IPS-20b (cell line): Measurements from ENCODE around the gene TNIP2.
"Not testable (repeated sequence)": the region's sequence is repeated elsewhere in the genome, so short reads cannot be mapped to it uniquely, and the experiment has no call there.

Experiments used
- H3K27ac ChIP-seq: one replicate; pipeline ENCODE4 v1.5.1; 2013; ENCODE audit warnings: low read length
- H3K27me3 ChIP-seq: 2 replicates; pipeline ENCODE4 v1.6.1; 2013; ENCODE audit warnings: mild to moderate bottlenecking, low read length, inconsistent platforms; ENCODE audit not compliant: insufficient read depth
- H3K36me3 ChIP-seq: 2 replicates; pipeline ENCODE4 v1.6.1; 2013; ENCODE audit warnings: low read depth, mild to moderate bottlenecking, inconsistent platforms, low read length, moderate library complexity; ENCODE audit not compliant: insufficient read depth
- H3K4me1 ChIP-seq: 2 replicates; pipeline ENCODE4 v1.6.1; 2013; ENCODE audit warnings: mild to moderate bottlenecking, control low read depth, inconsistent platforms, low read length, moderate library complexity; ENCODE audit not compliant: insufficient read depth
- H3K4me3 ChIP-seq: 2 replicates; pipeline ENCODE4 v1.5.1; 2013; ENCODE audit warnings: mild to moderate bottlenecking, low read length, inconsistent platforms
- H3K9ac ChIP-seq: 2 replicates; pipeline ENCODE4 v1.6.1; 2013; ENCODE audit warnings: low read depth, mild to moderate bottlenecking, inconsistent platforms, low read length, moderate library complexity
- H3K9me3 ChIP-seq: 2 replicates; pipeline ENCODE4 v1.6.1; 2013; ENCODE audit warnings: mild to moderate bottlenecking, low read depth, low read length, inconsistent platforms; ENCODE audit not compliant: insufficient read depth

Gene TNIP2

GRCh38 chr4:2744576-2745270, 11.4 kb downstream of the TNIP2 start:
- Histone ChIP-seq H3K9me3 (no peaks in the 10 kb centered on the region), H3K27ac (no peak overlapping the region), H3K27me3 (no peaks in the 10 kb centered on the region), H3K36me3 (peaks cover 55% of the 10 kb centered on the region), H3K4me1 (no peaks in the 10 kb centered on the region), H3K4me3 (no peak overlapping the region), H3K9ac (no peak overlapping the region)

DNA sequence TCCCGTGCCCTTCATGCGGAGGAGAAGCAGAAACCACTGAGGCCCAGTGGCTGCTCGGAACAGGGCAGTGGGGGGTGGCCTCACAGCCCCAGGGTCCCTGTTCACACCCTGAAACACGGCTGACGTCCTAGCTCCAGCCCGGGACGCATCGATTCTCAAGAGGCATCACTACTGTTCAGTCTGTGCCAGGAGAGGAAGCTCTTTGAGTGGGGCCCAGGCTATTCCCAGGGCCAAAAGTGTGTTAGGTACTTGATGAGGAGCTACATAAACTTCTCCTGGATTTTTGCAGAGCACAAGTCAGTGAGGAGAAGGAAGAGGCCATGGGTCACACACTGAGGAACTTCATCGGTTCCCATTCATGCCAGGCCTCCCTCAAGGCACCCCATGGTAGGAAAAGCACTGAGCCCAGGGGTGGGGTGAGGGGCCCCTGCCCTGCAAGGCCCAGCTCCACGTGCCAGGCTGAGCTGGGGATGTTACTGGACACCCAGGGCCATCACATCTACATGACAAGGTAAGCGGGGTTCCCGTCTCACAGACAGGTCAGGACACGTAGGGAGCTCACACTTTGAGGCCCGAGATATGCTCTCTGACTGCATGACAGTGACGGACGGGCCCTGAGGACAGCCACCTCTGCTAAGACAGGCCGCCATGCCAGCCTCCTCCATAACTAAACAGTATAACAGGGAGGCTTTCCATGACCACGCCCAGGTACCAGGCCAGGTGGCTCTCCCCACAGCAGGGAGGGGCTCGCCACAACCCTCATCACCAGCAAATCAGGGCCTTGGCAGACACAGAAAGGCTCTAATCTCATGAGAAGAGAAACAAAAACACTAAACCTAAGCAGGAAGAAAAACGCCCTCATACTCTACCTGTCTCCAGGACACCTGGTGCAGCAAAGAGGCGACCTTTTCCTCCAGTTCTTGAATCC, 12.4 kb downstream of the TNIP2 start:
- Histone ChIP-seq H3K36me3 (peaks cover 55% of the 10 kb centered on the region), H3K4me1 (no peaks in the 10 kb centered on the region), H3K27me3 (no peaks in the 10 kb centered on the region), H3K4me3 (no peak overlapping the region), H3K27ac (no peak overlapping the region), H3K9ac (no peak overlapping the region), H3K9me3 (no peaks in the 10 kb centered on the region)

DNA sequence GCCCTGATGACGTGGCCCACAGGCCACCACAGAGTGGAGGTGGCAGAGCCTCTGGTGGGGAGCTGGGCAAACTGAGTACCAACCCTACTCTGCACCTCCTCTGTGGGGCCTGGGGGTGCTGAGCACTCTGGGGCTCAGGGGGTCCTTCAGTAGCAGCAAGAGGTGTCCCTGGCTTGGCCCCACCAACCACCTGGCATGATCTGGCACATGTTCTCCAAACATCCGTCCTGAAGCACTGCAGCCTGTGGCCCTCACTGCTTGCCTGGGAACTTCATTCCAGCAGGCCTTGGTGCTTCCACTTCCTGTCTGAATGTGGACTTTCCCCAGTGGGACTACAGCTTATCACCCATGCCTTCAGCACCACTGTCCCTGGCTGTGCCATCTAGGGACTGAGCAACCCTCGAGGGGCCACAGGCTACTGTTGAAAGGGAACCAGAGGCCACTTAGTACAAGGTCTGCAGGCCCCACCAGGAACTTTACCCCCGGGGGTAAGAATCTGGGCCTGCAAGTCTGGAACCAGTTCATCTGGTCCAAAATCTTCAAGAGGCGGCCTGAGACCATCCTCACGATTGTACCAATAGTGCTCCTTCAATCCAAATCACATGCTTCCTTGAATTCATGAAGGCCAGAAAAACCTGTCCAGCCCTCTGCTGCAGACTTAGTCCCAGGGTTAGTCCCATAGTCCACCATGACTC, 13.2 kb downstream of the TNIP2 start:
- Histone ChIP-seq H3K36me3 (peaks cover 55% of the 10 kb centered on the region), H3K27me3 (no peaks in the 10 kb centered on the region), H3K9me3 (no peaks in the 10 kb centered on the region), H3K4me3 (no peak overlapping the region), H3K27ac (no peak overlapping the region), H3K9ac (no peak overlapping the region), H3K4me1 (no peaks in the 10 kb centered on the region)

DNA sequence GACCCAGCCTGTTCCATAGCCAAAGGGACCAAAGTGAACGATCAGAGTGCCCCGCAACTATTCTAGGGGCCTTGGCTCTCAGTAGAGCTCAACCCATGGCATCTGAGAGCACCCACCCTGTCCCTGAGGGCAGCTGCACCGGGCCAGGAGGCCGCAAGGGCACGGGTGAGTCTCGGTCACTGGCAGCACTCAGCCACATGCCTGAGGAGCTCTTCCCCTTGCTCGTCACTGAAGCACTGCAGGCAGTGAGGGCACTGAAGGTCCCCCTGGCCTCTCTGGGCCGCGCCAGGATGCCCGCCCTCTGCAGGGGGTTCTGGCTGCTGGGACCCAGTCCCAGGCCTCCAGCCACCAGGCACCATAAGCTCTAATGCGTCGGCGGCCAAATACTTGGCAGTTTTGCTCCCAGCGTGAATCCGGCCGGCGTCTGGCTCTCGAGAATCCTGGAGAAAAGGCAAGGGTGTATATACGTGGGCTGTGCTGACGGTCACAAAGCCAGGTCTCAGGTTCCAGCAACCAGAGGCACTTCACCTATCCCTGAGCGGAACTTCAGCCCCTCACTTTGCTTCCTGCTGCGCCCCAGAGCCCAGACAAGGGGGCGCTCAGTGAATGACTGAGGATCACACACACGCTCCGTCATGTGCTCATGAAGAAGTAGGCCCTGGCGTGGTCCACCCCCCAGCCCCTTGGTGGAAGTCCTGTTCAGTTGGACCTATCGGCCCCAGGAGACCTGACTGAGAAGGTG, 13.9 kb downstream of the TNIP2 start:
- no peaks in the 10 kb centered on the region for H3K27me3 ChIP-seq
- no peak overlapping the region for H3K27ac ChIP-seq
- H3K4me1 ChIP-seq, result no peaks in the 10 kb centered on the region
- peaks cover 49% of the 10 kb centered on the region for H3K36me3 ChIP-seq
- H3K9ac ChIP-seq, result no peak overlapping the region
- peaks cover 2% of the 10 kb centered on the region; the same call in 1 of the 2 replicates for H3K9me3 ChIP-seq
- H3K4me3 ChIP-seq, result no peak overlapping the region

- no peak overlapping the region for H3K27ac ChIP-seq
- no peak overlapping the region for H3K4me3 ChIP-seq
- peaks cover 5% of the 10 kb centered on the region; the same call in 1 of the 2 replicates for H3K9me3 ChIP-seq
- H3K36me3 ChIP-seq, result peaks cover 43% of the 10 kb centered on the region
- no peaks in the 10 kb centered on the region for H3K4me1 ChIP-seq
- H3K9ac ChIP-seq, result no peak overlapping the region
- H3K27me3 ChIP-seq, result no peaks in the 10 kb centered on the region
Measured at GRCh38 chr4:2741626-2742025, 14.5 kb downstream of the TNIP2 start.

DNA sequence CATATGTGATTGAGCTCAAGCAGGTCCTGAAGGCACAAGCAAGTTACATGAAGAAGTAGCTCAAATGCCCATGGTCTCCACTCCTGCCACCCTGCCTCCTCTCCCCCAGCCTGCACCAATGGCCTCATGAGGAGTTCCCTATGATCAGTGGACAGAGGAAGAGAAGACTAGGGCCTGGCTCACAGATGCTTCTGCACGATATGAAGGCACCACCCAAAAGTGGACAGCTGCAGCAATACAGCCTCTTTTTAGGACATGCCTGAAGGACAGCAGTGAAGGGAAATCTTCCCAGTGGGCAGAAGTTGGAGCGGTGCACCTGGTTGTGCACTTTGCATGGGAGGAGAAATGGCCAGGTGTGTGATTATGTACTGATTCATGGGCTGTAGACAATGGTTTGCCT, 17.8 kb downstream of the TNIP2 start:
- not testable (repeated sequence) for H3K36me3 ChIP-seq, H3K27ac ChIP-seq, H3K9me3 ChIP-seq, H3K9ac ChIP-seq, H3K4me3 ChIP-seq, H3K27me3 ChIP-seq, H3K4me1 ChIP-seq

- peaks cover 23% of the 10 kb centered on the region; the same call in 1 of the 2 replicates for H3K36me3 ChIP-seq
- no peak overlapping the region for H3K9ac ChIP-seq
- H3K4me1 ChIP-seq, result no peaks in the 10 kb centered on the region
- H3K27ac ChIP-seq, result no peak overlapping the region
- peaks cover 10% of the 10 kb centered on the region for H3K9me3 ChIP-seq
- H3K27me3 ChIP-seq, result no peaks in the 10 kb centered on the region
- no peak overlapping the region for H3K4me3 ChIP-seq
Measured at GRCh38 chr4:2735869-2736268, 20.3 kb downstream of the TNIP2 start.

DNA sequence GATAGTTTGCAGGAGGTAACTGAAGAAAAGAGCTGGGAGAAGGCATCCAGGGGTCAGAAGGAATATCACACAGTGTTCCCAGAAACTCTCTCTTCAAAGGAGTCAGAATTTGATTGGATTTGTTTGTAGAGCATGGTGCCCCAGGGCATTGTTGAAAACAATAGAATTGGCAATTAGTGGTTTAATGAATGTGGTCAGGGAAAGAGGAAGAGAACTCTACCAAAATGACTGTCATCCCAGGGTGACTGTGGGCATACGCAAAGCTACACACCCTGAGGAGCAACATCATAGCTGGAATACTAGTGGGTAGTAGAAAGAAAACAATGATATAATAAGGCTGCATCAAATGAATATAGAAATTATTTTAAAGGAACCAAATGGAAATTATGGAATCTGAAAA, 21.5 kb downstream of the TNIP2 start:
- peaks cover 23% of the 10 kb centered on the region for H3K36me3 ChIP-seq
- H3K9ac ChIP-seq, result no peak overlapping the region
- H3K4me3 ChIP-seq, result no peak overlapping the region
- H3K4me1 ChIP-seq, result no peaks in the 10 kb centered on the region
- H3K27me3 ChIP-seq, result no peaks in the 10 kb centered on the region
- H3K9me3 ChIP-seq, result peaks cover 10% of the 10 kb centered on the region
- no peak overlapping the region for H3K27ac ChIP-seq

- H3K27me3 ChIP-seq, result no peaks in the 10 kb centered on the region
- peaks cover 28% of the 10 kb centered on the region for H3K36me3 ChIP-seq
- peaks cover 10% of the 10 kb centered on the region for H3K9me3 ChIP-seq
- H3K9ac ChIP-seq, result no peak overlapping the region
- H3K4me3 ChIP-seq, result no peak overlapping the region
- no peaks in the 10 kb centered on the region for H3K4me1 ChIP-seq
- no peak overlapping the region for H3K27ac ChIP-seq
Measured at GRCh38 chr4:2733844-2734574, 22.1 kb downstream of the TNIP2 start.

- Histone ChIP-seq H3K9me3 (peaks cover 10% of the 10 kb centered on the region), H3K4me1 (no peaks in the 10 kb centered on the region), H3K9ac (no peak overlapping the region), H3K36me3 (peaks cover 31% of the 10 kb centered on the region), H3K4me3 (no peak overlapping the region), H3K27me3 (no peaks in the 10 kb centered on the region), H3K27ac (no peak overlapping the region)
Measured at GRCh38 chr4:2733001-2733843, 22.9 kb downstream of the TNIP2 start.
